ENCODE data around the gene OSBPL5.

The OSBPL5 gene

DNA sequence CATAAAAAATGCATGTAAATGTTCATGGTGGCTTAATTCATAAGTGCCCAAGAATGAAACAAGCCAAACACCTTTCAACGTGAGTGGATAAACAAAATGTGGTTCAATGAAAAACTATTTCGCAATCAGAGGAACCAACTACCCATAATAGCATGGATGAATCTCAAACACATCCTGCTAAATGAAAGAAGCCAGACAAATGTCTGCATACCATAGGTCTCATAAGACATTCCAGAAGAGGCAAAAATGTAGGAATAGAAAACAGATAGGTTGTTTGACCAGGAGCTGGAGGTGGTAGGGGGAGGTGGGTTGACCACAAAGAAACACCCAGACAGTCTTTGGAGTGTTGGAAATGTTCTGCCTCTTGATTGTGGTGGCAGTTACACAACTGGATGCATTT is 13.2 kb upstream of the OSBPL5 start:
- no peak for TF ChIP-seq CTCF (IDR thresholded peaks at IDR 0.05; ENCODE audit: insufficient read depth, low read depth, low read length, missing control alignments)
- no peak overlapping the region for H3K4me3 ChIP-seq (ENCODE audit: low read depth, low read length)
- DNase-seq (ENCODE audit: low read depth): no peak

DNA sequence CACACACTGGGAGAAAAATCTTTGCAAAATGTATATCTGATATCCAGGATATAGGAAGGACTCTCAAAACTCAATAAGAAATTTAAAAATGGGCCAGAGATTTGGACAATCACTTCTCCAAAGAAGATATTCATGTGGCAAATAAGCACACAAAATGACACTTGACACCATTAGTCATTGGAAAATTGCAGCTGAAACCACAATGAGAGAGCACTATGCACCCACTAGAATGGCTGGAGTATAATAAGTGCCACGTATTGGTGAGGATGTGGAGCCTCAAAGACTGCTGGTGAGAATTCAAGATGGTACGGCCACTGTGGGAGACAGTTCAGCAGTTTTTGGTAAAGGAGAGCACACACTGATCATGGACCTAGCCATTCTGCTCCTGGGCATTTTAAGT is 12.8 kb upstream of the OSBPL5 start:
- no peak for DNase-seq (ENCODE audit: low read depth)
- H3K4me3 ChIP-seq (ENCODE audit: low read depth, low read length): no peak overlapping the region
- no peak for TF ChIP-seq CTCF (IDR thresholded peaks at IDR 0.05; ENCODE audit: insufficient read depth, low read depth, low read length, missing control alignments)

GRCh38 chr11:3176487-3176886 is 11.4 kb upstream of the OSBPL5 start:
- no peak for TF ChIP-seq CTCF (IDR thresholded peaks at IDR 0.05; ENCODE audit: insufficient read depth, low read depth, low read length, missing control alignments)
- no peak overlapping the region for H3K4me3 ChIP-seq (ENCODE audit: low read depth, low read length)
- DNase-seq (ENCODE audit: low read depth): no peak

DNA sequence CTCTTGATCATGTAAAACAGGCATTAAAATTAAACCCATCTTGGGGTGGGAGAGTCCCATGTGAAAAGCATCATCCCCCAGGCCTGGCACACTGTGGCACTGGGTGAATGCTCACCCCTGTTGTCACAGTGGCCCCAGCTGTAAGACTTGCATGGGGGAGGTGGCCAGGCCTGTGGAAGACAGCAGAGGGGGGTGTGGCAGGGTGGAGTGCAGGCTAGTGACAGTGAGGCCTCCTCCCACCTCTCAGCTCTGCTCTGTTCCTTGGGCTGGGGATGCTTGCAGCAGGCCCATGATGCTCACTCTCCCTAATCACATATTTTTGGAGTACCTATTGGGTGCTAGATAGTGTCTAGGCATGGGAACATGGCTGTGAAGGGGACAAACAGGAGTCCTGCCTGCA is 10.1 kb upstream of the OSBPL5 start:
- no peak for TF ChIP-seq CTCF (IDR thresholded peaks at IDR 0.05; ENCODE audit: insufficient read depth, low read depth, low read length, missing control alignments)
- no peak for DNase-seq (ENCODE audit: low read depth)
- H3K4me3 ChIP-seq (ENCODE audit: low read depth, low read length): no peak overlapping the region

GRCh38 chr11:3174387-3174786 is 9.3 kb upstream of the OSBPL5 start:
- no peak for TF ChIP-seq CTCF (IDR thresholded peaks at IDR 0.05; ENCODE audit: insufficient read depth, low read depth, low read length, missing control alignments)
- no peak for DNase-seq (ENCODE audit: low read depth)
- no peak overlapping the region for H3K4me3 ChIP-seq (ENCODE audit: low read depth, low read length)

GRCh38 chr11:3173795-3174194 is 8.7 kb upstream of the OSBPL5 start:
- no peak for DNase-seq (ENCODE audit: low read depth)
- no peak overlapping the region for H3K4me3 ChIP-seq (ENCODE audit: low read depth, low read length)
- TF ChIP-seq CTCF (IDR thresholded peaks at IDR 0.05; ENCODE audit: insufficient read depth, low read depth, low read length, missing control alignments): no peak

GRCh38 chr11:3171931-3172560 is 6.9 kb upstream of the OSBPL5 start:
- TF ChIP-seq CTCF (IDR thresholded peaks at IDR 0.05; ENCODE audit: insufficient read depth, low read depth, low read length, missing control alignments): no peak
- DNase-seq (ENCODE audit: low read depth): no peak
- H3K4me3 ChIP-seq (ENCODE audit: low read depth, low read length): no peak overlapping the region
